Endothelial cell of umbilical vein (primary cell): ENCODE data around the gene RHBDD3. TPM values are rescaled to one million over a fixed set of nuclear protein-coding genes. Genes with fewer than 3 reads are reported as not detected.
A peak's percentile ranks its signal among the peaks of the same experiment; 100 is the strongest.

Source experiments
- BruUV-seq: library from RNA; stranded (reverse); fragments of 400-500 nt; replicated peaks from 2 replicates; lab custom pipeline; 2021; lab: Mats Ljungman, UMichigan
- CTCF ChIA-PET: fragments of 300-600, 350-600 bp; sonication (Branson Sonifier 250); formaldehyde crosslinking; loops from one replicate; lab custom pipeline; 2021; ENCODE audit warnings: antibody characterized with exemption, inconsistent platforms; lab: Charles Lee
- POLR2A ChIA-PET: fragments of 300-600, 350-600 bp; sonication (Branson Sonifier 250); formaldehyde crosslinking; loops from one replicate; lab custom pipeline; 2021; ENCODE audit warnings: antibody characterized with exemption, inconsistent platforms; lab: Charles Lee
- DNase-seq: peaks from one replicate; pipeline ENCODE4 v3.0.0-alpha.2; 2011; ENCODE audit warnings: low read depth, low spot score
- FAIRE-seq: peaks from 2 replicates; lab custom pipeline; 2011; peaks lifted over from hg19 to GRCh38; lab: Jason Lieb, UNC
- H2AFZ ChIP-seq: 2 replicates; pipeline ENCODE4 v1.6.0; 2012; ENCODE audit warnings: low read depth, low read length, control low read depth, inconsistent platforms
- H3K27ac ChIP-seq: 2 replicates; pipeline ENCODE4 v1.5.1; 2011; ENCODE audit warnings: low read depth, mild to moderate bottlenecking, control low read depth, low read length, moderate library complexity; ENCODE audit not compliant: insufficient read depth
- H3K27me3 ChIP-seq, 2 experiments: 2 replicates each; pipeline versions ENCODE4 v1.6.0 to v1.6.1; 2011; ENCODE audit warnings: low read length in 2 of 2, mixed read lengths in 1 of 2; ENCODE audit not compliant: control insufficient read depth in 2 of 2, insufficient read depth in 2 of 2
- H3K36me3 ChIP-seq, 2 experiments: 2 replicates in 1 of 2; 3 replicates in 1 of 2; pipeline ENCODE4 v1.5.1; 2011; ENCODE audit warnings: low read length in 2 of 2, mild to moderate bottlenecking in 1 of 2, moderate library complexity in 1 of 2; ENCODE audit not compliant: control insufficient read depth in 2 of 2, insufficient read depth in 2 of 2; ENCODE audit errors: extremely low read depth in 1 of 2
- H3K4me1 ChIP-seq: 3 replicates; pipeline ENCODE4 v1.5.1; 2011; ENCODE audit warnings: mild to moderate bottlenecking, low read length; ENCODE audit not compliant: control insufficient read depth, insufficient read depth; ENCODE audit errors: extremely low read depth
- H3K4me2 ChIP-seq: 2 replicates; pipeline ENCODE4 v1.6.1; 2011; ENCODE audit warnings: low read length, control low read depth, mixed read lengths; ENCODE audit not compliant: insufficient read depth
- H3K4me3 ChIP-seq, 3 experiments: fragments of 200-600 bp in 1 of 3; sonication (generic), shearing (Covaris generic) in 1 of 3; replicated peaks in 1 of 3; 2 replicates each; pipeline ENCODE4 v1.5.1; 2011 to 2016; ENCODE audit warnings: control low read depth in 3 of 3, low read length in 3 of 3, mild to moderate bottlenecking in 2 of 3, inconsistent platforms in 1 of 3, low read depth in 1 of 3, moderate library complexity in 1 of 3; ENCODE audit not compliant: insufficient read depth in 1 of 3
- H3K79me2 ChIP-seq: 2 replicates; pipeline ENCODE4 v1.6.0; 2012; ENCODE audit warnings: low read length, inconsistent platforms; ENCODE audit not compliant: control insufficient read depth, insufficient read depth
- H3K9ac ChIP-seq: replicated peaks from 2 replicates; pipeline ENCODE3; 2011; ENCODE audit warnings: low read length, control low read depth; ENCODE audit not compliant: insufficient read depth; ENCODE audit errors: extremely low read depth
- H3K9me1 ChIP-seq: replicated peaks from 3 replicates; pipeline ENCODE4 v1.6.0; 2011; ENCODE audit warnings: mild to moderate bottlenecking, low read length; ENCODE audit not compliant: control insufficient read depth, insufficient read depth; ENCODE audit errors: extremely low read depth
- H3K9me3 ChIP-seq: replicated peaks from 2 replicates; pipeline ENCODE4 v1.5.1; 2012; ENCODE audit warnings: low read length, inconsistent platforms; ENCODE audit not compliant: control insufficient read depth, insufficient read depth
- H4K20me1 ChIP-seq: replicated peaks from 2 replicates; pipeline ENCODE3; 2011; ENCODE audit warnings: mild to moderate bottlenecking, low read length; ENCODE audit not compliant: control insufficient read depth, insufficient read depth; ENCODE audit errors: extremely low read depth
- EZH2 ChIP-seq: IDR thresholded peaks from 2 replicates; pipeline ENCODE4 v1.6.1; 2012; ENCODE audit warnings: borderline replicate concordance, low read depth, mild to moderate bottlenecking, moderate library complexity, low read length, inconsistent platforms; ENCODE audit not compliant: severe bottlenecking
- FOS ChIP-seq: IDR thresholded peaks from 2 replicates; pipeline ENCODE4 v1.6.1; 2011; ENCODE audit warnings: mild to moderate bottlenecking, low read length, moderate library complexity, borderline replicate concordance; ENCODE audit not compliant: insufficient read depth
- GATA2 ChIP-seq: IDR thresholded peaks from 2 replicates; pipeline ENCODE4 v1.7.0; 2011; ENCODE audit warnings: low read depth, mild to moderate bottlenecking, moderate library complexity, mixed read lengths, low read length; ENCODE audit not compliant: insufficient read length, insufficient read depth
- JUN ChIP-seq: IDR thresholded peaks from 2 replicates; pipeline ENCODE4 v1.6.1; 2011; ENCODE audit warnings: borderline replicate concordance, low read depth; ENCODE audit not compliant: insufficient read length, insufficient read depth
- MAX ChIP-seq: IDR thresholded peaks from 2 replicates; pipeline ENCODE4 v1.6.1; 2011; ENCODE audit not compliant: insufficient read depth, insufficient read length
- MYC ChIP-seq: IDR thresholded peaks from one replicate; pipeline ENCODE4 v1.6.1; 2011; ENCODE audit warnings: mild to moderate bottlenecking, low read depth, low read length
- POLR2A ChIP-seq: IDR thresholded peaks from 2 replicates; pipeline ENCODE4 v1.6.1; 2012; ENCODE audit warnings: low read depth, mild to moderate bottlenecking, control low read depth, low read length
- POLR2AphosphoS5 ChIP-seq: IDR thresholded peaks from 2 replicates; pipeline ENCODE4 v1.6.1; 2012; ENCODE audit warnings: low read depth, mild to moderate bottlenecking, control low read depth, low read length, moderate library complexity; ENCODE audit not compliant: insufficient read depth
- dilution Hi-C: fragments of 300-500 bp; cut with MboI; formaldehyde crosslinking; loops from one replicate; pipeline ENCODE4 v1.15.0; 2019; ENCODE audit warnings: low sequenced_read_pairs; ENCODE audit not compliant: extremely low pct_ligation_motif_present
- intact Hi-C: fragments of 100-400 bp; cut with micrococcal nuclease; formaldehyde crosslinking; loops from one replicate; pipeline ENCODE4 v1.10.0; 2022
- polyA plus RNA-seq, 4 experiments: library from polyadenylated mRNA; depleted of rRNA in 3 of 4; stranded (reverse) in 3 of 4; unstranded in 1 of 4; fragments of >200 nt; gene quantifications; 2 replicates each; pipeline versions ENCODE4 v1.2.1 to v1.2.3, GENCODE V29; 2011 to 2012; ENCODE audit warnings: missing spikeins in 1 of 4
- total RNA-seq: library from RNA; stranded (reverse); gene quantifications from 2 replicates; pipeline ENCODE4 v1.2.3, GENCODE V29; 2021
- TF ChIP-seq, protein P1 (sequence below), 2 donors: IDR thresholded peaks; 1 replicate in 1 of 2; 2 replicates in 1 of 2; pipeline ENCODE4 v1.5.1; 2011; ENCODE audit warnings: low read length in 2 of 2, mild to moderate bottlenecking in 2 of 2, moderate library complexity in 2 of 2, control low read depth in 1 of 2, inconsistent platforms in 1 of 2, low read depth in 1 of 2; ENCODE audit not compliant: insufficient read depth in 1 of 2; ENCODE audit errors: extremely low read depth in 1 of 2

Gene RHBDD3
- total and polyA plus RNA-seq, 2 donors (not counting 3 experiments of a cell fraction or from before 2014, with no cell fraction given): 31.3 to 37.2 TPM

DNA sequence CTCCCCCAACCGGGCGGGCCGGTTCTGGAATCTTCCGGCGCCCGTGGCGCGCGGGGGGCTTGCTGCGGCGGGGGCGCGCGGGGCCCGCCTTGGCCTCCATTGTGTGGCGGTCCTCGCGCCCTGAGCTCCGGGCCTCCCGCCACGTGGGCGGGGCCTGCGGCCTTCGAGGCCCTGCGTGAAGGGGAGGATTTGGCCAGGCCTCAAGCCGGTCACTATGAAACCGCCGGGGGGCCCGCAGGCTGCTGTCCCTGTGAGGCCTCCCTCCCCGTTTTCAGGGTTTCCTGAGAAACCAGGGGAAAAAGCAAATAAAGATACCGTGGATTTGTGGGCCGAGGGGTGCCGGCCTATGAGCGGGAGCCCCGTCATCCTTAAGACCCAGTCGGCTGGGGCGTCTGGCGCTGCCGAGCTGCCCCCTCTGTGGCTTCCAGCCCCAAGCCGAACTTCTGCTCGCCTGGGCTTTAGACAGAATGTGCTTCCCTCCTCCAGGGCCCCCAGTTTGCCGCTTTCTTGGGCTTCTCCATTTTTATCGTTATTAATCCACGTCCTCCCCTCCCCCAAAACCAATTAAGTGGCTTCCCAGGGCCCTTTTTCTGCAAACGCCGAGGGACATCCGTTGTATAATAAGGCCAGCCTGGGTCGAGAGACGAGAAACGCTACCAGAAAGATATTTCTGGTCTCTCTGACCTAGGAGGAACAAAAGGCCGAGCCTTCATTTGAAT, 889 bp upstream of the RHBDD3 start:
- H3K36me3 ChIP-seq: peaks cover 16 to 24% of the 10 kb centered on the region in 2 experiments
- no peaks in the 10 kb centered on the region for H3K9me1 ChIP-seq
- no peaks in the 10 kb centered on the region for H3K9me3 ChIP-seq
- peaks cover 74% of the 10 kb centered on the region for H3K79me2 ChIP-seq
- peak overlapping the region; percentile 89 for H3K4me2 ChIP-seq
- H3K9ac ChIP-seq: peak overlapping the region; percentile 100
- H2AFZ ChIP-seq: no peak overlapping the region
- FAIRE-seq (no peak), DNase-seq (peak; percentile 58)
- H3K27me3 ChIP-seq: no peaks in the 10 kb centered on the region
- peaks cover 40% of the 10 kb centered on the region for H3K4me1 ChIP-seq
- TF ChIP-seq MAX (peak; percentile 35), POLR2A (peak; percentile 60), JUN (no peak)
- BruUV-seq: no TSS peak
- H4K20me1 ChIP-seq: peaks cover 19% of the 10 kb centered on the region
- ChIA-PET POLR2A (no interaction called here), CTCF (no interaction called here)
- intact Hi-C loops: loop anchor here (5.0 kb wide), 1 partner anchor 39 kb away; the partner anchor contains the start of gene GAS2L1
- dilution Hi-C loops: no loop called here
- peak overlapping the region; percentile 100 for H3K27ac ChIP-seq
- peak overlapping the region; percentile 75 to 85 (median 84) for H3K4me3 ChIP-seq

- BruUV-seq: TSS peak; percentile 65
- POLR2A ChIA-PET: no interaction called here
- peaks cover 19% of the 10 kb centered on the region for H4K20me1 ChIP-seq
- H3K27ac ChIP-seq: peak overlapping the region; percentile 100
- no peaks in the 10 kb centered on the region for H3K27me3 ChIP-seq
- FAIRE-seq (no peak), DNase-seq (no peak)
- H3K4me1 ChIP-seq: peaks cover 40% of the 10 kb centered on the region
- H3K36me3 ChIP-seq: peaks cover 12 to 14% of the 10 kb centered on the region in 2 experiments
- peak overlapping the region; percentile 95 for H3K4me2 ChIP-seq
- H3K9me1 ChIP-seq: no peaks in the 10 kb centered on the region
- H3K4me3 ChIP-seq: peak overlapping the region; percentile 75 to 85 (median 84)
- TF ChIP-seq, protein P1, sequence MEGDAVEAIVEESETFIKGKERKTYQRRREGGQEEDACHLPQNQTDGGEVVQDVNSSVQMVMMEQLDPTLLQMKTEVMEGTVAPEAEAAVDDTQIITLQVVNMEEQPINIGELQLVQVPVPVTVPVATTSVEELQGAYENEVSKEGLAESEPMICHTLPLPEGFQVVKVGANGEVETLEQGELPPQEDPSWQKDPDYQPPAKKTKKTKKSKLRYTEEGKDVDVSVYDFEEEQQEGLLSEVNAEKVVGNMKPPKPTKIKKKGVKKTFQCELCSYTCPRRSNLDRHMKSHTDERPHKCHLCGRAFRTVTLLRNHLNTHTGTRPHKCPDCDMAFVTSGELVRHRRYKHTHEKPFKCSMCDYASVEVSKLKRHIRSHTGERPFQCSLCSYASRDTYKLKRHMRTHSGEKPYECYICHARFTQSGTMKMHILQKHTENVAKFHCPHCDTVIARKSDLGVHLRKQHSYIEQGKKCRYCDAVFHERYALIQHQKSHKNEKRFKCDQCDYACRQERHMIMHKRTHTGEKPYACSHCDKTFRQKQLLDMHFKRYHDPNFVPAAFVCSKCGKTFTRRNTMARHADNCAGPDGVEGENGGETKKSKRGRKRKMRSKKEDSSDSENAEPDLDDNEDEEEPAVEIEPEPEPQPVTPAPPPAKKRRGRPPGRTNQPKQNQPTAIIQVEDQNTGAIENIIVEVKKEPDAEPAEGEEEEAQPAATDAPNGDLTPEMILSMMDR (IDR thresholded peaks at IDR 0.05; ENCODE audit: extremely low read depth in 1 of 2, insufficient read depth in 1 of 2, low read depth in 1 of 2, low read length in 2 of 2): no peak
- TF ChIP-seq POLR2AphosphoS5: no peak
- TF ChIP-seq MYC: no peak
- no peak for TF ChIP-seq GATA2
- TF ChIP-seq FOS: no peak
- no peak for TF ChIP-seq JUN
- no peak for TF ChIP-seq EZH2
- TF ChIP-seq POLR2A: no peak
- no peak for TF ChIP-seq MAX
- peaks cover 62% of the 10 kb centered on the region for H3K79me2 ChIP-seq
- no peaks in the 10 kb centered on the region for H3K9me3 ChIP-seq
- dilution Hi-C loops: no loop called here
- CTCF ChIA-PET: interaction anchor here (2.2 kb wide), 1 partner anchor 22 kb away, joined by 11 read pairs; no protein-coding TSS in a partner anchor
- peak overlapping the region; percentile 100 for H3K9ac ChIP-seq
- intact Hi-C loops: loop anchor here (5.0 kb wide), 1 partner anchor 40 kb away; the partner anchor contains the start of gene GAS2L1
- peak overlapping the region; percentile 90 for H2AFZ ChIP-seq
These were observed 321 bp downstream of the RHBDD3 start for GRCh38 chr22:29267462-29267857.
